Hepatocyte (in vitro differentiated cells): Measurements from ENCODE around the gene RPL9. TPM values are rescaled to one million over a fixed set of nuclear protein-coding genes. Genes with fewer than 3 reads are reported as not detected.
"Not testable (repeated sequence)": the region's sequence is repeated elsewhere in the genome, so short reads cannot be mapped to it uniquely, and the experiment has no call there.

Experiments used
- DNase-seq: peaks from one replicate; pipeline ENCODE4 v3.0.0-alpha.2; 2016; ENCODE audit warnings: low spot score
- H2AFZ ChIP-seq: fragments of 200-600 bp; sonication (generic); 2 replicates; pipeline ENCODE4 v1.6.0; 2016; ENCODE audit warnings: antibody characterized with exemption, mild to moderate bottlenecking
- H3K27ac ChIP-seq: fragments of 200-600 bp; sonication (generic); 2 replicates; pipeline ENCODE4 v1.5.1; 2016; ENCODE audit warnings: mild to moderate bottlenecking
- H3K27me3 ChIP-seq: fragments of 200-600 bp; sonication (generic); 2 replicates; pipeline ENCODE4 v1.6.1; 2016
- H3K36me3 ChIP-seq: fragments of 200-600 bp; sonication (generic); replicated peaks from 2 replicates; pipeline ENCODE4 v1.5.1; 2016; ENCODE audit warnings: low read depth; ENCODE audit not compliant: insufficient read depth
- H3K4me1 ChIP-seq: fragments of 200-600 bp; sonication (generic); 2 replicates; pipeline ENCODE4 v1.5.1; 2016; ENCODE audit warnings: mild to moderate bottlenecking, moderate library complexity; ENCODE audit not compliant: insufficient read depth
- H3K4me2 ChIP-seq: fragments of 200-600 bp; sonication (generic); 2 replicates; pipeline ENCODE4 v1.6.0; 2016
- H3K4me3 ChIP-seq: fragments of 200-600 bp; sonication (generic); 2 replicates; pipeline ENCODE4 v1.5.1; 2016; ENCODE audit warnings: mild to moderate bottlenecking
- H3K79me2 ChIP-seq: fragments of 200-600 bp; sonication (generic); 2 replicates; pipeline ENCODE4 v1.6.0; 2017; ENCODE audit warnings: mild to moderate bottlenecking
- H3K9me2 ChIP-seq: fragments of 200-600 bp; sonication (generic); replicated peaks from 2 replicates; pipeline ENCODE4 v1.6.0; 2017; ENCODE audit warnings: mild to moderate bottlenecking; ENCODE audit not compliant: insufficient read depth
- H3K9me3 ChIP-seq: fragments of 200-600 bp; sonication (generic); 2 replicates; pipeline ENCODE4 v1.5.1; 2016; ENCODE audit warnings: low read depth, mild to moderate bottlenecking
- H4K20me1 ChIP-seq: fragments of 200-600 bp; sonication (generic); 2 replicates; pipeline ENCODE4 v1.6.0; 2016; ENCODE audit warnings: mild to moderate bottlenecking; ENCODE audit not compliant: insufficient read depth, poor library complexity, severe bottlenecking
- CTCF ChIP-seq: fragments of 200-600 bp; sonication (generic); IDR thresholded peaks from 2 replicates; pipeline ENCODE4 v1.5.1; 2016; ENCODE audit warnings: antibody characterized with exemption, mild to moderate bottlenecking; ENCODE audit not compliant: poor library complexity
- EZH2 ChIP-seq: fragments of 200-600 bp; sonication (generic); IDR thresholded peaks from 2 replicates; pipeline ENCODE4 v1.6.1; 2016; ENCODE audit warnings: antibody characterized with exemption, mild to moderate bottlenecking, borderline replicate concordance
- EZH2phosphoT487 ChIP-seq: fragments of 200-600 bp; sonication (generic); IDR thresholded peaks from one replicate; pipeline ENCODE4 v1.6.1; 2018; ENCODE audit warnings: antibody characterized with exemption, mild to moderate bottlenecking, low read depth, moderate library complexity; ENCODE audit not compliant: unreplicated experiment, severe bottlenecking
- whole genome bisulfite sequencing: methylation state at CpG from one replicate; pipeline ENCODE4 v1.1.6; 2016; ENCODE audit warnings: low lambda C conversion rate; ENCODE audit errors: missing lambda C conversion rate; 5-methylcytosine and 5-hydroxymethylcytosine counted together
- polyA plus RNA-seq: library from polyadenylated mRNA; unstranded; fragments of >200 nt; fragmentation: Nextera tagmentation; extraction: Ambion mirVana; gene quantifications from 2 replicates; pipeline ENCODE4 v1.2.1, GENCODE V29; 2016
- total RNA-seq: library from RNA; depleted of rRNA; stranded (reverse); fragments of >200 nt; gene quantifications from 2 replicates; pipeline ENCODE4 v1.2.3, GENCODE V29; 2014

The RPL9 gene
- total RNA-seq (2,831 and 3,164 TPM in 2 replicates), polyA plus RNA-seq (439 and 475 TPM in 2 replicates)

- Histone ChIP-seq H3K9me3 (no peaks in the 10 kb centered on the region), H3K36me3 (peaks cover 8% of the 10 kb centered on the region), H3K27me3 (no peaks in the 10 kb centered on the region), H3K9me2 (no peaks in the 10 kb centered on the region), H3K27ac (peak within 1 kb of the TSS; percentile 97), H3K4me3 (peak within 1 kb of the TSS; percentile 68), H3K4me1 (peaks cover 14% of the 10 kb centered on the region), H2AFZ (peak within 1 kb of the TSS; percentile 69), H4K20me1 (peaks cover 41% of the 10 kb centered on the region), H3K79me2 (peaks cover 60% of the 10 kb centered on the region), H3K4me2 (peak within 1 kb of the TSS; percentile 85)
- peak; percentile 98 for DNase-seq
- under 1% methylated on average over 55 of the region's 55 CpGs for WGBS
- TF ChIP-seq EZH2phosphoT487 (no peak), CTCF (no peak), EZH2 (no peak)
Observed at GRCh38 chr4:39458505-39459300, at the start of gene RPL9, which contains the start of gene LIAS. Gene RPL9, minus strand, starts transcription at chr4:39458922. Its CDS starts 483 bp downstream, at chr4:39458439. Gene LIAS, plus strand, starts transcription at chr4:39459056. Its CDS starts 62 bp downstream, at chr4:39459118.

GRCh38 chr4:39505581-39505980 is 46.9 kb upstream of the RPL9 start:
- DNase-seq: no peak
- peak overlapping the region; percentile 25 for H3K27ac ChIP-seq
- H3K9me2 ChIP-seq: no peaks in the 10 kb centered on the region
- peaks cover 23% of the 10 kb centered on the region for H3K36me3 ChIP-seq
- H2AFZ ChIP-seq: no peak overlapping the region
- no peak overlapping the region for H3K4me3 ChIP-seq
- TF ChIP-seq EZH2: no peak
- TF ChIP-seq CTCF: no peak
- TF ChIP-seq EZH2phosphoT487: no peak
- peaks cover 11% of the 10 kb centered on the region for H3K79me2 ChIP-seq
- H3K27me3 ChIP-seq: no peaks in the 10 kb centered on the region
- H4K20me1 ChIP-seq: no peaks in the 10 kb centered on the region
- WGBS: 36% methylated on average over 1 of the region's 1 CpG
- H3K9me3 ChIP-seq: no peaks in the 10 kb centered on the region
- H3K4me1 ChIP-seq: no peaks in the 10 kb centered on the region
- no peak overlapping the region for H3K4me2 ChIP-seq

- no peak for DNase-seq
- no peaks in the 10 kb centered on the region for H4K20me1 ChIP-seq
- no peak overlapping the region for H2AFZ ChIP-seq
- H3K36me3 ChIP-seq: peaks cover 23% of the 10 kb centered on the region
- no peaks in the 10 kb centered on the region for H3K9me3 ChIP-seq
- no peak overlapping the region for H3K4me3 ChIP-seq
- H3K27me3 ChIP-seq: no peaks in the 10 kb centered on the region
- H3K79me2 ChIP-seq: peaks cover 3% of the 10 kb centered on the region
- H3K9me2 ChIP-seq: no peaks in the 10 kb centered on the region
- no peak for TF ChIP-seq CTCF
- TF ChIP-seq EZH2: no peak
- no peak for TF ChIP-seq EZH2phosphoT487
- H3K27ac ChIP-seq: no peak overlapping the region
- no peaks in the 10 kb centered on the region for H3K4me1 ChIP-seq
- H3K4me2 ChIP-seq: no peak overlapping the region
- 100% methylated on average over 2 of the region's 2 CpGs for WGBS
Observed at GRCh38 chr4:39504538-39504937, 45.8 kb upstream of the RPL9 start.

- WGBS: 94% methylated on average over 4 of the region's 4 CpGs
- H3K36me3 ChIP-seq: peaks cover 19% of the 10 kb centered on the region
- DNase-seq, H3K79me2 ChIP-seq, H3K27me3 ChIP-seq, H3K4me1 ChIP-seq, H3K27ac ChIP-seq, H3K9me3 ChIP-seq, H3K9me2 ChIP-seq, H3K4me2 ChIP-seq, H3K4me3 ChIP-seq, H4K20me1 ChIP-seq, H2AFZ ChIP-seq: not testable (repeated sequence)
Observed at GRCh38 chr4:39502664-39503035, 43.9 kb upstream of the RPL9 start.
